Fibroblast of pulmonary artery (primary cell): ENCODE results near the gene ZNF674.

Source experiments
- DNase-seq: peaks from one replicate; pipeline ENCODE4 v3.0.0-alpha.2; 2010; ENCODE audit warnings: low read depth
- H3K4me3 ChIP-seq: replicated peaks from 2 replicates; pipeline ENCODE4 v1.5.1; 2011; ENCODE audit warnings: low read depth, mild to moderate bottlenecking, control low read depth, low read length, moderate library complexity
- CTCF ChIP-seq: IDR thresholded peaks from 2 replicates; pipeline ENCODE4 v1.5.1; 2011; ENCODE audit warnings: mild to moderate bottlenecking, control low read depth, low read length, inconsistent platforms; ENCODE audit errors: missing control alignments

Gene ZNF674

GRCh38 chrX:46569621-46570020, 24.4 kb upstream of the ZNF674 start:
- TF ChIP-seq CTCF = no peak
- no peak for DNase-seq

GRCh38 chrX:46567388-46567787, 22.2 kb upstream of the ZNF674 start:
- no peak for DNase-seq
- TF ChIP-seq CTCF = no peak
- no peak overlapping the region for H3K4me3 ChIP-seq

More at GRCh38 chrX:46569621-46570020, 24.4 kb upstream of the ZNF674 start:
- H3K4me3 ChIP-seq = no peak overlapping the region

- no peak overlapping the region for H3K4me3 ChIP-seq
- no peak for TF ChIP-seq CTCF
- no peak for DNase-seq
These were observed 16.8 kb upstream of the ZNF674 start for GRCh38 chrX:46561824-46562657.

- DNase-seq = peak; percentile 43
- no peak overlapping the region for H3K4me3 ChIP-seq
- no peak for TF ChIP-seq CTCF
These were observed 13.8 kb upstream of the ZNF674 start for GRCh38 chrX:46559062-46559461.

GRCh38 chrX:46554942-46555341, 9.7 kb upstream of the ZNF674 start:
- no peak overlapping the region for H3K4me3 ChIP-seq
- DNase-seq = peak; percentile 66

GRCh38 chrX:46553935-46554334, 8.7 kb upstream of the ZNF674 start:
- no peak for TF ChIP-seq CTCF
- H3K4me3 ChIP-seq = no peak overlapping the region
- no peak for DNase-seq

More at GRCh38 chrX:46554942-46555341, 9.7 kb upstream of the ZNF674 start:
- peak; percentile 31 for TF ChIP-seq CTCF
